ENCODE data around the gene SDR42E1. TPM values are rescaled to one million over a fixed set of nuclear protein-coding genes. Genes with fewer than 3 reads are reported as not detected.

Gene SDR42E1
- total and polyA plus RNA-seq, 9 of the 15 experiments (the other 6 are each of a cell fraction or from before 2014, with no cell fraction given) = 0.13 to 1.3 (median 0.42) TPM

DNA sequence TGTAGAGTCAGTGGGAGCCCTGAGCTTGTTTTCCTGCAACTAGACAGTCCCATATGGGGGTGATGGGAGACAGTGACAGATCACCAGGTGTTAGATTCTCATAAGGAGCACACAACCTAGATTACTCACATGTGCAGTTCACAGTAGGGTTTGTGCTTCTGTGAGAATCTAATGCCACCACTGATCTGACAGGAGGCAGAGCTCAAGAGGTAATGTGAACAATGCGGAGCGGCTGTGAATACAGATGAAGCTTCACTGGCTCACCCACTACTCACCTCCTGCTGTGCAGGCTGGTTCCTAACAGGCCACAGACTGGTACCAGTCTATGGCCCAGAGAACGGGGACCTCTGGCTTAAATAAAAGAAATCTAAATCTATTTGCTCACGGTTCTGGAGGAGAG lies 13.6 kb upstream of the SDR42E1 start (continued):
- TF ChIP-seq NFATC3 (IDR thresholded peaks at IDR 0.05) (no peak), ZNF347 (CRISPR knock-in tag; IDR thresholded peaks at IDR 0.05; ENCODE audit: low read depth) (no peak), ZNF354B (CRISPR knock-in tag; IDR thresholded peaks at IDR 0.05) (no peak), DPF2 (IDR thresholded peaks at IDR 0.05) (no peak)

DNA sequence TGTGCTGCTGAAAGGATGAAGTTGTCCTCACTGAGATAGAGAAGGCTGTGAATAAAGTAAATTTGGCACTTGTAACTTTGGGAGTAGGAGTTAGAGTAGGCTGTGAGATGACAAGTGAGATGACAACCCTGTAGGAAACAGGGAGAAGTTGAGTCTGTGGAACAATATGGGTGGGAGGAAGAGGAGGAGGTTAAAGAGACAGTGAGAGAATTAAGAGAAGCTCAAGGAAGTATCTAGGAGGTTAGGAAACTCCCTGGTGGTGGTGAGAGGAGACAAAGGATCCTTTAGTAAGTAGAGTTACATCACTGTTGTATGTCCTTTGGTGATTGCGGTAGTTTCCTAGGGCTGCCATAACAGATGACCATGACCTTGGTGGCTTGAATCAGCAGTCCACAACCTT lies 13.0 kb upstream of the SDR42E1 start:
- Histone ChIP-seq H3K27me3 (ENCODE audit: control insufficient read depth in 2 of 2, insufficient read depth in 2 of 2, low read length in 2 of 2) (peaks cover 6 to 15% of the 10 kb centered on the region in 2 experiments; a peak in 3 of 5 replicates), H2AFZ (ENCODE audit: low read depth, low read length) (no peak overlapping the region), H3K9me3 (replicated peaks; ENCODE audit: control insufficient read depth, insufficient read depth, low read depth, low read length) (no peaks in the 10 kb centered on the region), H3K27ac (ENCODE audit: extremely low read depth, low read depth, low read length) (no peak overlapping the region), H3K4me2 (ENCODE audit: insufficient read depth, low read length) (no peak overlapping the region), H3K9ac (ENCODE audit: insufficient read depth in 1 of 2, low read depth in 2 of 2, low read length in 2 of 2) (no peak overlapping the region), H3K4me3 (no peak overlapping the region), H4K20me1 (replicated peaks; ENCODE audit: control insufficient read depth, insufficient read depth, low read length) (no peaks in the 10 kb centered on the region), H3K79me2 (ENCODE audit: control insufficient read depth, insufficient read depth, low read length) (no peaks in the 10 kb centered on the region), H3K36me3 (ENCODE audit: control insufficient read depth, insufficient read depth, low read length) (no peaks in the 10 kb centered on the region), H3K9me1 (ENCODE audit: control insufficient read depth, insufficient read depth, low read length) (no peaks in the 10 kb centered on the region), H3K4me1 (replicated peaks in 1 of 2; ENCODE audit: control insufficient read depth in 2 of 2, insufficient read depth in 2 of 2, low read length in 2 of 2) (no peaks in the 10 kb centered on the region)
- ATAC-seq (no peak), DNase-seq (ENCODE audit: extremely low read depth in 1 of 4, low spot score in 3 of 4) (no peak), FAIRE-seq (no peak)
- TF ChIP-seq, protein P1, sequence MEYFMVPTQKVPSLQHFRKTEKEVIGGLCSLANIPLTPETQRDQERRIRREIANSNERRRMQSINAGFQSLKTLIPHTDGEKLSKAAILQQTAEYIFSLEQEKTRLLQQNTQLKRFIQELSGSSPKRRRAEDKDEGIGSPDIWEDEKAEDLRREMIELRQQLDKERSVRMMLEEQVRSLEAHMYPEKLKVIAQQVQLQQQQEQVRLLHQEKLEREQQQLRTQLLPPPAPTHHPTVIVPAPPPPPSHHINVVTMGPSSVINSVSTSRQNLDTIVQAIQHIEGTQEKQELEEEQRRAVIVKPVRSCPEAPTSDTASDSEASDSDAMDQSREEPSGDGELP (CRISPR knock-in tag; IDR thresholded peaks at IDR 0.05; ENCODE audit: borderline replicate concordance) = no peak
- TF ChIP-seq ELF4 (CRISPR knock-in tag; IDR thresholded peaks at IDR 0.05) (no peak), SIN3A (IDR thresholded peaks at IDR 0.05; ENCODE audit: borderline replicate concordance in 2 of 2, control insufficient read depth in 1 of 2, low read depth in 2 of 2, low read length in 2 of 2) (no peak), KAT2B (IDR thresholded peaks at IDR 0.05; ENCODE audit: low read depth, low read length) (no peak)
- TF ChIP-seq, protein P2, sequence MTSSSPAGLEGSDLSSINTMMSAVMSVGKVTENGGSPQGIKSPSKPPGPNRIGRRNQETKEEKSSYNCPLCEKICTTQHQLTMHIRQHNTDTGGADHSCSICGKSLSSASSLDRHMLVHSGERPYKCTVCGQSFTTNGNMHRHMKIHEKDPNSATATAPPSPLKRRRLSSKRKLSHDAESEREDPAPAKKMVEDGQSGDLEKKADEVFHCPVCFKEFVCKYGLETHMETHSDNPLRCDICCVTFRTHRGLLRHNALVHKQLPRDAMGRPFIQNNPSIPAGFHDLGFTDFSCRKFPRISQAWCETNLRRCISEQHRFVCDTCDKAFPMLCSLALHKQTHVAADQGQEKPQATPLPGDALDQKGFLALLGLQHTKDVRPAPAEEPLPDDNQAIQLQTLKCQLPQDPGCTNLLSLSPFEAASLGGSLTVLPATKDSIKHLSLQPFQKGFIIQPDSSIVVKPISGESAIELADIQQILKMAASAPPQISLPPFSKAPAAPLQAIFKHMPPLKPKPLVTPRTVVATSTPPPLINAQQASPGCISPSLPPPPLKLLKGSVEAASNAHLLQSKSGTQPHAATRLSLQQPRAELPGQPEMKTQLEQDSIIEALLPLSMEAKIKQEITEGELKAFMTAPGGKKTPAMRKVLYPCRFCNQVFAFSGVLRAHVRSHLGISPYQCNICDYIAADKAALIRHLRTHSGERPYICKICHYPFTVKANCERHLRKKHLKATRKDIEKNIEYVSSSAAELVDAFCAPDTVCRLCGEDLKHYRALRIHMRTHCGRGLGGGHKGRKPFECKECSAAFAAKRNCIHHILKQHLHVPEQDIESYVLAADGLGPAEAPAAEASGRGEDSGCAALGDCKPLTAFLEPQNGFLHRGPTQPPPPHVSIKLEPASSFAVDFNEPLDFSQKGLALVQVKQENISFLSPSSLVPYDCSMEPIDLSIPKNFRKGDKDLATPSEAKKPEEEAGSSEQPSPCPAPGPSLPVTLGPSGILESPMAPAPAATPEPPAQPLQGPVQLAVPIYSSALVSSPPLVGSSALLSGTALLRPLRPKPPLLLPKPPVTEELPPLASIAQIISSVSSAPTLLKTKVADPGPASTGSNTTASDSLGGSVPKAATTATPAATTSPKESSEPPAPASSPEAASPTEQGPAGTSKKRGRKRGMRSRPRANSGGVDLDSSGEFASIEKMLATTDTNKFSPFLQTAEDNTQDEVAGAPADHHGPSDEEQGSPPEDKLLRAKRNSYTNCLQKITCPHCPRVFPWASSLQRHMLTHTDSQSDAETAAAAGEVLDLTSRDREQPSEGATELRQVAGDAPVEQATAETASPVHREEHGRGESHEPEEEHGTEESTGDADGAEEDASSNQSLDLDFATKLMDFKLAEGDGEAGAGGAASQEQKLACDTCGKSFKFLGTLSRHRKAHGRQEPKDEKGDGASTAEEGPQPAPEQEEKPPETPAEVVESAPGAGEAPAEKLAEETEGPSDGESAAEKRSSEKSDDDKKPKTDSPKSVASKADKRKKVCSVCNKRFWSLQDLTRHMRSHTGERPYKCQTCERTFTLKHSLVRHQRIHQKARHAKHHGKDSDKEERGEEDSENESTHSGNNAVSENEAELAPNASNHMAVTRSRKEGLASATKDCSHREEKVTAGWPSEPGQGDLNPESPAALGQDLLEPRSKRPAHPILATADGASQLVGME (CRISPR knock-in tag; IDR thresholded peaks at IDR 0.05) = no peak
- TF ChIP-seq, protein P3, sequence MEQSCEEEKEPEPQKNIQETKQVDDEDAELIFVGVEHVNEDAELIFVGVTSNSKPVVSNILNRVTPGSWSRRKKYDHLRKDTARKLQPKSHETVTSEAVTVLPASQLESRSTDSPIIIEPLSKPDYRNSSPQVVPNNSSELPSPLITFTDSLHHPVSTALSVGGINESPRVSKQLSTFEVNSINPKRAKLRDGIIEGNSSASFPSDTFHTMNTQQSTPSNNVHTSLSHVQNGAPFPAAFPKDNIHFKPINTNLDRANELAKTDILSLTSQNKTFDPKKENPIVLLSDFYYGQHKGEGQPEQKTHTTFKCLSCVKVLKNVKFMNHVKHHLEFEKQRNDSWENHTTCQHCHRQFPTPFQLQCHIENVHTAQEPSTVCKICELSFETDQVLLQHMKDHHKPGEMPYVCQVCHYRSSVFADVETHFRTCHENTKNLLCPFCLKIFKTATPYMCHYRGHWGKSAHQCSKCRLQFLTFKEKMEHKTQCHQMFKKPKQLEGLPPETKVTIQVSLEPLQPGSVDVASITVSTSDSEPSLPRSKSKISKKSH (CRISPR knock-in tag; IDR thresholded peaks at IDR 0.05) = no peak
- ChIA-PET CTCF (ENCODE audit: low intra/inter-chr PET ratio) (no interaction called here), POLR2A (no interaction called here)
- in situ Hi-C loops (cut with MboI) = no loop called here
- BruUV-seq (replicated peaks) = no TSS peak
- intact Hi-C loops (cut with micrococcal nuclease) = no loop called here
- WGBS (ENCODE audit: insufficient coverage, low coverage, missing lambda C conversion rate) = 0% methylated on average over 1 of the region's 1 CpG
